ENCODE data around the gene GNG13.

Gene GNG13

GRCh38 chr16:793414-793813 lies 7.1 kb downstream of the GNG13 start:
- no peak for DNase-seq (ENCODE audit: low read depth)

GRCh38 chr16:792221-792995 lies 8.1 kb downstream of the GNG13 start:
- DNase-seq (ENCODE audit: low read depth): no peak

DNA sequence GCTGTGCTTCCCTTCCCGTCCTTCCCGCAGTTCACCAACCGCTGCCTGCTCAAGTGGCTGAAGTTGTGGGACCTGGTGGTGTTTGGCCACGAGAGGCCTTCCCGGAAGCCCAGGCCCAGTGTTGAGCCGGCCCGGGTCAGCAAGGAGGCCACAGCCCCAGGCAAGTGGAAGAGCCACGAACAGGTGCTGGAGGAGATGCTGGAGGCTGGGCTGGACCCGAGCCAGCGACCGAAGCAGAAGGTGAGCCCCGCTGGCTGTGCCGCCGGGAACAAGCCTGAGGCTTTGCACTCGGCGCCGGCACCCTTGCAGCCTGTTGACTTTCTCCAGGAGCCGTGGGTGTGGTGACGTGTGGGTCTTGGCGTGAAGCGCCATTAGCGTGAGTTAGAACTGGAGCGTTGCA lies 9.4 kb downstream of the GNG13 start:
- no peak for DNase-seq (ENCODE audit: low read depth)

DNA sequence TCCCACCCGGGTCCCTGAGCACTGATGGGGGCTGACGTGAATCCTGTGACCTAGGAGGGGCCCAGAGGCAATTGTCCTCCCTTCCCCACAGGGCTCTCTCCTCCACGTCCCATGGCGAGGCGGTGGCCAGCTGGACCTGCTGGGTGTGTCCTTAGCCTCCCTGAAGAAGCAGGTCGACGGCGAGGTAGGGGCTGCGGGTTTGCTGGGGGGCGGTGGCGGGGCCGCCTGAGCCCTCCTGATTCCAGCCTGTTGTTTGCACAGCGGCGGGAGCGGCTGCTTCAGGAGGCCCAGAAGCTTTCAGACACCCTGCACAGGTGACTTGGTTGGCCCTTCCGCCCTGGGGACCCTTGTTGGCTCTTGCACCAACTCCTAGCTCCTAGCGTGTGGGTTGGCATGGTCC lies 10.4 kb downstream of the GNG13 start:
- no peak for DNase-seq (ENCODE audit: low read depth)

DNA sequence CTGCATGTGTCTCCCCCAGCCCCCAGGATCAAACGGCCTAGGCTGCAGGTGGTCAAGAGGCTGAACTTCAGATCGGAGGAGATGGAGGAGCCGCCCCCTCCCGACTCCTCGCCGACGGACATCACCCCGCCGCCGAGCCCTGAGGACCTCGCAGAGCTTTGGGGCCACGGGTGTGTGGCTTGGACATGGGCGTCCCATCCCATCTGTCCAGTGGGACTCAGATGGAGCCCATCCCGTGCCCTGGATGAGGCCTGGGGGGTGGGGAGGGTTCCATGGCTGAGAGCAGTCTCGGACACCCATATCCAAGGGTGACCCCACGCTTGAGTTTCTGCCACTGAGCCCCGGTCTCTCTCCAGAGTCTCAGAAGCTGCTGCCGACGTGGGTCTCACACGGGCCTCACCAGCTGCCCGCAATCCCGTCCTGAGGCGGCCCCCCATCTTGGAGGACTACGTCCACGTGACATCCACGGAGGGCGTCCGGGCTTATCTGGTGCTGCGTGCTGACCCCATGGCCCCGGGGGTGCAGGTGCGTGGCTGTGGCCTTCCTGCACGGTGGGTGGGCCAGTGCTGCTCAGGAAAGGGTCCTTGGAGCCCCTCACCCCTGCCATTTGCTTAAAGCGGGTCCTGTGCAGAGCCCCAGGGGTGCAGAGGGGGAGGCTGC lies 11.2 kb downstream of the GNG13 start:
- no peak for DNase-seq (ENCODE audit: low read depth)

GRCh38 chr16:788399-789126 lies 12.0 kb downstream of the GNG13 start, which contains the start of gene CHTF18:
Gene CHTF18 (plus strand): TSS chr16:788620. CDS start chr16:788685, 65 bp downstream.
- DNase-seq (ENCODE audit: low read depth): peak; percentile 89

- DNase-seq (ENCODE audit: low read depth): no peak
These were observed 12.5 kb downstream of the GNG13 start, which contains the start of gene RPUSD1 for GRCh38 chr16:787978-788398. Gene RPUSD1 (minus strand): TSS chr16:788381. CDS start chr16:787737, 644 bp downstream.

DNA sequence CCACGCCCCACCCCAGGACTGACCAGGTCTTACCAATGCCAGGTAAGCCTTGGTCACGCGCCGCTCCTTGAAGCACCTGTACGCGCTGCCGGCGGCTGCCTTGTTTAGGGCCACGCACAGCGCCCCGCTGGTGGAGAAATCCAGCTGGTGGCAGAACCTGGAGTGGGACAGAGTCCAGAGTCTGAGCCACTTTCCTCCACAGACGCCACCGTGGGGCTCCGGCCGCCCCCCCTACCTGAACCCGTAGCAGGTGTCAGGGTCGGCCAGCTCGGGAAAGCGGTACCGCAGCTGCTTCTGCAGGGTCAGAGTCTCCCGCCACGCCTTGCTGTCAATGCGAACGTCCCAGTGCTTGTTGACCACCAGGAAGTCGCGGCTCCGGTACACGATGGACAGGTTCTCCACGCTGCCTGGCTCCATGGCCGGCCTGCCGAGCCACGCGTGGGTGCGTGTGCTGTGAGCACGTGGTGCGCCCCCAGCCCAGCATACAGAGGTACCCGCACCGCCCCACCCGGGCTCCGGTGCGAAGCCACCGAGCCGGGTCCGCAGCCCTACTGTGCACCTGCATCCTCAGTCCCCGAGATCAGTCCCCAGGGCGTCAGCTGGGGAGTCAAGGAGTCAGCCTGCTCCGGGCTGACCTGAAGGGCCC lies 13.1 kb downstream of the GNG13 start:
- DNase-seq (ENCODE audit: low read depth): no peak

DNA sequence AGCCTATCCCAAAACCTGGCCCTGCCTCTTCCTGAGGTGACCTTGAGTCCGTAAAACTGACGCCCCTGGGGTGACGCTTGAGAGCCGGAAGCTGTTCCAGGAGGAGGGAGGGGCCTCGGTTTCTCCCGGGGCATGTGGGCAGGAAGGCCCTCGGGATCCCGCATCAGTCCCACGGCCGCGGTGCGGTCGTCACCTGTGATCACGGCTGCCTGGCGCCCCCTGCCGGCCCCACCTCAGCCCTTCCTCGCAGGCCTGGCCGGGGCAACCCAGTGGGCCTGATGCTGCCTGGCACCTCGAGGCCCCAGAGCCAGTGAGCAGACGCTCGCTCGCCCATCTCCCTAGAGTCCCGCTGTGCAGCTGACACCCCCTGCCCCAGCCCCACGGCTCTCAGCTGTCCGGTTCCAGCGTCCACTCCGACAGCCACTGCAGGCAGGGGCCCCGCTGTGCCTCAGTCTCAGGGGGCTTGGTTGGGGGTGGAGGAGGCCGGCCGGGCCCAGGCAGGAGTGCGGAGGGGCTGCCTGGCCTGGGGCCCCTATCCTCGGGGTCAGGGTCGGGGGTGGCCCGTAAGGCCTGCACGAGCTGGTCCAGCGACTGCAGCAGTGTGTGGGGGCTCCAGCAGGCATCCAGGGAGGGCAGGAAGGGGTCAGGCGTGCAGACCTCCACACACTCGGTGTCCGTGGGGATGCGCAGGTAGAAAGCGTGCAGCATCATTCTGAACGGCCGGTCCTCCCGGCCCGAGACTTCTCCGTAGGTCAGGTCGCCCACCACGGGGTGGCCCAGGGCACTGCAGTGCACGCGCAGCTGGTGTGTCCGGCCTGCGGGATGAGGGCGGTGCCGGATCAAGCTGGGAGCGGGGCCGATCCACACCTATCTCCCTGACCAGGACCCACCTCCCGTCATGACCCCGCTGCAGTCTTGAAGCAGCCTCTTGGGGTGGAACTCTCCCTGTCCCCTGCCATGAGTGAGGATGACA lies 14.7 kb downstream of the GNG13 start:
- DNase-seq (ENCODE audit: low read depth): peak; percentile 71

DNA sequence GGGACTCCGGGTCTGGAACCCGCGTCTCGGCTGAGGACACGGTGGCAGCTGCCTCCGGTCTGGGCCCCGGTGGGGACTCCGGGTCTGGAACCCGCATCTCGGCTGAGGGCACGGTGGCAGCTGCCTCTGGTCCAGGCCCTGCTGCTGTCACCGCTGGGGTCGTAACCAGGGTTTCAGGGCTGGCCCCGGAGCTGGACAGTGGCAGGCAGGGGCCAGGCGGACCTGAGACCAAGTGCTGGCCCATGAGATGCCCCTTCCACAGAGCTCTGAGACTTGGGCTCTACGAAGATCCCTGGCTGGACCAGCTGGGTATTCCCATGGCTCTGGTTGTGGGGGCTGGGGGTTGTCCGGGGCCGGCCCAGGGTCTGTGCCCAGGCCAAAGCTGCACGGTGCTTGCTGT lies 16.1 kb downstream of the GNG13 start:
- no peak for DNase-seq (ENCODE audit: low read depth)

DNA sequence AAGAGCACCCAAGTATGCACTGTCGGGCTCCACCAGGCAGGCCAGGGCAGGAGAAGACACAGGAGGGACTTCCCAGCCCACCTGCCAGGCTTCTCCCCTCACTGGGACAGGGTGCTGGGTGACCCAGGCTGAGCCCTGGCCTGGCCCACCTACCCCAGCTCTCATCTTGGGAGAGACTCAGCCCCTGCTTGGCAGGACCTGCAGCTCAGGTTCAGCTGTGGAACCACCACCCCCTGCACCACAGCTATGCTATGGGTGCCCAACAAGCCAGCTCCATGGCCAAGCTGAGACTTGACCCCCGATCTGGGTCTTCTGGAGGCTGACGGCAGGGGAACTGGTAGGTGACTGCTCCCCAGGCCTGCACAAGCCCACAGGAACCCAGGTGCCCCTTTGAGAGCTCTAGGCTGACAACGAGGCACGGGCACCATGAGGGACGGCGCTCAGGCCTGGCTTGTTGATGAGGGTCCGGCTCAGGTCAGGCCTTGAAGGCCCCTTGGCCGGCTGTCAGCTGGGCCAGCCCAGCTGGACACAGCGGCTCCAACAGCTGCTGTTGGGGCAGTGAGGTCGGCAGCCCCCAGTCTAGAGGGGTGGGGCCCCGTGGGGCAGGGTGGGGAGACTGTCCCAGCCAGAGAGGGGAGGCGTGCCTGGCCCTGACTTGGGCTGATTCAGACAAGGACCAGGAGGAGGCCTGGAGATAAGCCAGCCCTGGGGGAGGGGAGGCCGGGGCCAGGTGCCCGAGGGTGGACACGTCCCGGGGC lies 17.0 kb downstream of the GNG13 start:
- DNase-seq (ENCODE audit: low read depth): no peak

DNA sequence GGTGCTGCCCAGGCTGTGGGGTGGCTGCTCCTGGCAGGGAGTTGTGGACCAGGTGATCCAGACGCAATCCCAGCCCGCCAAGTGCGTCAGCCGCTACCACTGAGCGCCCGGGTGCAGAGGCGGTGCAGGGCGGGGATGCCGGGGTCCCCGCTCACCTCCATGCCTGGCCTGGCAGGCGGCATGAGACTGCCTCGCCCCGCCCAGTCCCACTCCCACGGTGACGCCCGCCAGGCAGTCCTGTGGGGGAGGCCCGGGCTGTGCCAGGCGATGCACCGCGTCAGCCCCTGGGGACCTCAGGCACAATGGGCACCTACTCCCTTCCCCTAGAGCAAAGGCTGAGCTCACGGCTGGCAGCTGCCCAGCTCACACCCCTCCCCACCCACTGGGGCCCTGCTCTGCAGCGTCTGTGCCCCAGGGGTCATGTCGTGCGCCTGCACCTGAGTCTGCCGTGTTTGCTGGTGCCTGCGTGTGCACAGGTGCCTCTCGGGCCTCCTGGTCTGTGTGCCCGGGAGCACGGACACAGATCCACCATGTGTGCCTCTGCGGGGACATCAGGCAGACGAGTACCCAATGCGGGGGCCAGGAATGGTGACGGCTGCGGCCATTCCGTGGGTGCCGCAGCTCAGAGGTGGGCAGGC lies 17.6 kb downstream of the GNG13 start:
- DNase-seq (ENCODE audit: low read depth): no peak

DNA sequence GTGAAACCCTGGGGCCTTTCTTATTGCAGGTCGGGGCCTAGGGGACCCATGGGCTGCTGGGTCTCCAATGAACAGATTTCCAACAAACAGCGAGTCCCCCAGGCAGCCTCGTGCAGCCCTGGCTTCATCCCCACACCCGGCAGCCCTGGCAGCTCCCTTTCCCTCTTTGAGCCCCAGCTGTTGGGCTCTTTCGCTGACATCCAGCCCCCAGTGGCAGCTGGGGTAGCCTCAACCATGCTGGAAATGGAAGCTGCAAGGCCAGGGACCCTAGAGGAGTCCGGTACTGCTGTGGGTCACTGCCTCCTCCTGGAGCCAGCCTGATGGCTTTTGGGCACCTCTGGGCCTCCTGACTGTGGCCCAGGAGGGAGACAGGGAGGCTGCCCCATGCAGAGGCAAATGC lies 18.3 kb downstream of the GNG13 start:
- no peak for DNase-seq (ENCODE audit: low read depth)

DNA sequence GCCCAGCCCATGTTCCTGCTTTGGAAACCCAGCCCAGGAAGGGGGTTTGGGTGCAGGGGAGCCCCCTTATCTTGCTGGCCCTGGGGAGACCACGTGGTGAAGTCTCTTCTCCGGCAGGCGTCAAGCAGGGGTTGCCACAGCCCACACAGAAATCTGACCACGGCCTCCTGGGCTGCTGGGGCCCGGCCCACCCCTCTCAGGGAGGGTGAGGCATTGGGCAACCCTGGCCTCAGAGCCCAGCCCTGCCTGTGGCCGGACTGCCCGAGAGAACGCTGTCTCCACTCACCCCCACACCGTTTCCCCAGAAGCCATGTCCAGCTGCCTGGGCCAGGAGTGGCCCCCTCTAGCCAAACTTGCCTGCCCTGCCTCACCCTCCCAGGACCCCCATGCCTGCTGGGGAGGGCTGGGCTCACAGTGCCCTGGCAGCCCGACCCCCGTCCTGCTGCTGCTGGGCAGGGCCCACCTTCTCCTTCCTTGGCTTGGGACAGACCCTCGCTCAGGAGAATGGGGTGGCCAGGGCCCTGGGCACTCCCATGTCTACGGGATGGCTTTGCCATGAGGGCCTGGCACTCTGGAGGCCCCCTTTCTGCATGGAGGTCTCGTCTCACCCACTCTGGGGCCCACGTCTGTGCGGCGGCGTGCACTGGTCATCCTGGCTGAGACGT lies 19.1 kb downstream of the GNG13 start:
- DNase-seq (ENCODE audit: low read depth): no peak

- no peak for DNase-seq (ENCODE audit: low read depth)
These were observed 20.2 kb downstream of the GNG13 start for GRCh38 chr16:780296-780695.

DNA sequence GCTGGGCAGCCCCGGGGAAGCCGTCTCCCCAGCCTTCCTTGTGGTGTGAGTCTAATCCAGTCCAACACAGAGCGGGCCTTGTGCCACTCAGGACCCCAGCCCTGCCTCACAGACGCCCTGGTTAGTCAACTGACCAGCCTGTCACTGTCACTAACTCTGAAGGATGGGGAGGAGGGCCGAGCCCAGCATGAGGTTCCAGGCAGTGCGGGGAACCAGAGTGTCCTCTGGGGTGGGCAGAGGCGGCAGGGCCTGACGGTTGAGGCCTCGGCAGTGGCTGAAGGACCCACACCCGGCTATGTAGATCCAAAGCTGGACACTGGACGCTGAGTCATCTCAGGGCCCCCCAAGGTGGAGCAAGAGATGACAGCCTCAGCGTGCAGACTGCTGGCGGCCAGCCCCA lies 21.0 kb downstream of the GNG13 start:
- DNase-seq (ENCODE audit: low read depth): no peak

DNA sequence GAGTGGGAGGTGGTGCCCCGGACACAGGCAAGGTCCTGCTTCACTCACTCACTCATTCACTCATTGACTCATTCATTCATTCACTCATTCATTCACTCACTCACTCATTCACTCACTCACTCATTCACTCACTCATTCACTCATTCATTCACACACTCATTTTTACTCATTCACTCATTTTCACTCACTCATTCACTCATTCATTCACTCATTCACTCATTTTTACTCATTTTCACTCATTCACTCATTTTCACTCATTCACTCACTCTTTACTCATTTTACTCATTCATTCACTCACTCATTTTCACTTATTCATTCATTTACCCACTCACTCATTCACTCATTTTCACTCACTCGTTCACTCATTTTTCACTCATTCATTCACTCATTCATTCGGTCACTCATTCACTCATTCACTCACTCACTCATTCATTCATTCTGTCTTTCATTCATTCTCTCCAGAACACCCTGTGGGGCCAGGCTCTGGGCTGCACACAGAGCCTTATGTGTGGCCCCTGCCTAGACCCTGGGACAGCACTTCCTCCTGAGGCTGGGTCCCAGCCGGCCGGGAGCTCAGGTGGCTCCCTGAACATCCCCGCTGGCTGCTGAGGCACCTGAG lies 21.5 kb downstream of the GNG13 start:
- DNase-seq (ENCODE audit: low read depth): no peak

GRCh38 chr16:778447-778846 lies 22.1 kb downstream of the GNG13 start:
- no peak for DNase-seq (ENCODE audit: low read depth)

- DNase-seq (ENCODE audit: low read depth): no peak
These were observed 22.7 kb downstream of the GNG13 start for GRCh38 chr16:777826-778225.

Data from activated T-cell treated with anti-CD3 and anti-CD28 coated beads for 1 hour (primary cell).